GM19023 (cell line): ENCODE measurements around the gene ATP2C2.

ENCODE experiments used
- ATAC-seq: cut with Tn5 transposase; IDR thresholded peaks from one replicate; pipeline ENCODE4 v1.9.1; 2021; ENCODE audit warnings: mild to moderate bottlenecking, moderate library complexity; ENCODE audit not compliant: unreplicated experiment

The ATP2C2 gene

DNA sequence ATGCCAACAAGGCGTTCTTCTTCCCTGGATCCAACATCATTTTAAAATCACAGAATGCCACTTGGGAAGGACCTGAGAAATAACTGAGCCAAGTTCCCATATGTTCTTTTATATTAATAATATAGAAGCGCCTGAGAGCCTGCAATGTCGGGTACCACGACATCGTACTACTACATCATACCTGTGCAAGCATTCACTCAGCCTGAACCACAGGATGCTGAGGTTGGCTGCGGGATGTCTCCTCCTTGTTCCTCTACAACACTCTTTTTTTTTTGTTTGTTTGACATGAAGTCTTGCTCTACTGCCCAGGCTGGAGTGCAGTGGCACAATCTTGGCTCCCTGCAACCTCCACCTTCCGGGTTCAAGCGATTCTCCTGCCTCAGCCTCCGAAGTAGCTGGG is 2.1 kb upstream of the ATP2C2 start:
- no peak for ATAC-seq

DNA sequence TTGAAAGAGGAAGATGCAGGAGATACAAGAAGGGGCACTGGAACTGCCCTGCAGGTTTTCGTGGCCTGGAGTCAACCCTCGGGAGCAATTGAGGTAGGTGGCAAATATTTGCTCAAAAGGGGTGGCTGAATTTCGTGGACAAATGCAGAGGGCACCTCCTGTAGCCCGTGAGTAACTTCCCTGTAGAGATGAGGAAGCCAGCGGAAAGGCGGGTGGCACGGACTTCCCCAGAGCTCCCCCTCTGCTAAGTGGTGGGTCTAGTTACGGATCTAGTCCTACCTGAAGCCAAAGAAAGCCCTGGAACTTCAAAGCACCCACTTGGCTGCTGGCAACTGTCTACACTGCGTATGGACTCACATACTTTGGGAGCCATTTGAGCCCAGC is 1.0 kb upstream of the ATP2C2 start:
- no peak for ATAC-seq

DNA sequence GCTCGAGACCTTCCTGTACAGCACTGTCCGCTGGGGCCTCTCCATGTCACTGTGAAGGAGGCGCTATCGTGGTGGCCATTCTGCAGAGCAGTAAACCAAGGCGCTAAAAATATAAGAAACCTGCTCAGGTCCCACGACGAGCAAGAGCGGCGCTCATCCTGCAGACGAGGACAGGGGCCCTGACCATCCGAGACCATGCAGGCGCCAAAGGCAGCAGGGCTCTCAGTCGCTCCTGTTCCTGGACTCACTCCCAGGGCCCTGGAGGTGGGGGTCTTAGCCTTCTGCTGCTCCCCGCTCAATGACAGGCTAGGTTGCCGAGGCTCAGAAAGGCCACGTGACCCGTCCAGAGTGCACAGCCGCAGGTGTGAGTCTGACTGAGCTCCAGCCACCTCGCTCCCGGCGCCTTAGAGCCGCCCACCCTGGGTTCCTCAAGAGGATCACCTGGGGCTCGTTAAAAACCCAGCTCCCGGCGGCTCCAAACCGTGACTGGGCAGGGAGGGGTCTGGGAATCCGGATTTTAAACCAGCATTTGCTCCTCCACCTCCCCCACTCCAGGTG is 509 bp upstream of the ATP2C2 start:
- ATAC-seq: no peak

DNA sequence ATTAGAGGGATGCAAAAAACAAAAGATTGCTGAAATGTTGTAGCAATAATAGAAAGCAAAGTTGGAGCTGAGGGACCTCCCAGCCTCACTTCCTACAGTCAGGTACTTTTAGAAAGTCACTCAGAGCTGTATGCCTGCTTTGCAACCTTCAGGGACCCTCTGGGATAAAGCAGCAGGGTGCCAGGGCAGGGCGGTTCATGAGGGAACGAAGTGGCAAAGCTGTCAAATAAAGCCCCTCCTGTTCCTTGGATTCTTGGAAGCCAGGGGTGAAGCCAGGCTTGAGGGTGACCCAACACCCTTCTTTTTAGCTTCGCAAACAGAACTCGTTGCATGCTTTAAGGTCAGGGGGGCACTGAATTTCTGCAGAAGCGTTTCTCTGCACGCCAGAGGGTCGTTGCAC is 767 bp downstream of the ATP2C2 start:
- ATAC-seq: no peak

DNA sequence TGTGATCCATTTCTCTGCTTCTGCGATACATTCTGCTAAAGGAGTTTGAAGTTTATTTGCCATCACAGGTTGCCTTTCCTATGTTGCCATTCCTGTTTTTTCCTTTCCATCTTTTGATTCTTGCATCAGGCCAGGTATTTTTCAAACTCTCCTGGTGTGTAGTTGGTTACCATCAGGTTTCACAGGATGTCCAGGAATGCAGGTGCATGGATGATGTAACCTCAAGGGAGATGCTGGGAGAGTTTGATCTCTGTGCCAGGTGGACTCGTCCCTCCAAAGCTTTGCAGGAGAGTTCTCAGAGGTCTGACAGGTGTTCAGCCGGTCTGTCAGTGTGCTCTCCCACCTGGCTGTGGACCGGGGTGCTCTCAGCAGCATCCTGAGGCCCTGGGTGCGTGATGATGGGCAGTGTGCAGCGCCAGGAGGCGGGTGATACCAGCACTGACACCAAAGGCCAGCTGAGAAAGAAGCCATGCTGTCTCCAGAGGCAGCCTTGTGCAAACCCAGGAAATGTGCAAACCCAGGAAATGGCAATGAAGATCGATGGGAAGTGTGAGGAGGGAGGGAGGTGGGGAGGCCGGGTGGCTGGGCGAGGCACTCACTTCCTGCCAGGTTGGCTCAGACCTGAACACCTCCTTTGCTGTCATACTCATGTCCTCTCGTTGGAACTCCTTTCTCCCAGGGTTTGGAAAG is 1.7 kb downstream of the ATP2C2 start:
- ATAC-seq: no peak

DNA sequence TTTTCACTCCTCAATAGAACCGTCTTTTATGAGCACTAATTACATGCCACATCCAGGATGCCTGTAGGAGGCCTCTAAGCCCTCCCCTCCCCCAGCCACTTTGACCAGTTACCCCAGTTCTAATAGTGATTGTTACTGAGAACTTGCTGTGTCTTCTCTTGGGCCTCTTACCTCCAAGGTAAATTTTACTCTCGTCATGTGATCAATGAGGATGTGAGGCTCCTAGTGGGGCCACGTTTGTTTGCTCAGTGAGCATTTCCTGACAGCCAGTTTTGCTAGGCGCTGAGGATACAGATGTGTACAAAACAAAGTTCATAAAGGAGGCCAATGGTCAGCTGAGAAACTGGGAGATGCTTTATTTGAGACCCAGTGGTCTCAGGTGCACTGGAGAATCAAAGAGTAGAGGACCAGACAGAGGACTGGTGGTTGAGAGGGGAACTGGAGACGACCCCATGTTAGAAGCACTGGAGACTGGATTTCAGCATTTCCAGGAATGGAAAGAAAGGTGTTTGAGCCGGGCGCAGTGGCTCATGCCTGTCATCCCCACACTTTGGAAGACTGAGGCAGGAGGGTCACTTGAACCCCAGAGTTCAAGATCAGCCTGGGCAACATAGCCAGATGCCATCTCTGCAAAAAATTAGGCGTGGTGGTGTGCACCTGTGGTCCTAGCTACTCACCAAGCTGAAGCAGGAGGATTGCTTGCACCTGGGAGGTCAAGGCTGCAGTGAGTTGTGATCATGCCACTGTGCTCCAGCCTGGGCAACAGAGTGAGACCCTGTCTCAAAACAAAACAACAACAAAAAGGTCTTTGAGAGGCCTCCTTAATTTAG is 2.6 kb downstream of the ATP2C2 start:
- no peak for ATAC-seq

DNA sequence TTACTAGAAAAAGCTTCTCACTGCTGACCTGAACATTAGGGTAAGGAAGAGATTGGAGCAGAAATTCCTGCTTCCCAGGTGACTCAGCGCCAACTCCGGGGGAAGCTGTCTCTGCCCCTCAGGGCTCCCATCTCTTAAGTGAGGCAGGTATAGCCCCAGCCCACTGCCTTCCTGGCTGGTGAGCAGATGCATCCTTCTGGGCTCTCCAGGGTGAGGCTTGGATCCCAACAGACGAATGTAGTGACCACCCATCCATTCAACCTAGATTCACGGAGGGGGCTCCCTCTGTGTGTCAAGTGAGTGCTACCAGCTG is 3.2 kb downstream of the ATP2C2 start:
- ATAC-seq: no peak

DNA sequence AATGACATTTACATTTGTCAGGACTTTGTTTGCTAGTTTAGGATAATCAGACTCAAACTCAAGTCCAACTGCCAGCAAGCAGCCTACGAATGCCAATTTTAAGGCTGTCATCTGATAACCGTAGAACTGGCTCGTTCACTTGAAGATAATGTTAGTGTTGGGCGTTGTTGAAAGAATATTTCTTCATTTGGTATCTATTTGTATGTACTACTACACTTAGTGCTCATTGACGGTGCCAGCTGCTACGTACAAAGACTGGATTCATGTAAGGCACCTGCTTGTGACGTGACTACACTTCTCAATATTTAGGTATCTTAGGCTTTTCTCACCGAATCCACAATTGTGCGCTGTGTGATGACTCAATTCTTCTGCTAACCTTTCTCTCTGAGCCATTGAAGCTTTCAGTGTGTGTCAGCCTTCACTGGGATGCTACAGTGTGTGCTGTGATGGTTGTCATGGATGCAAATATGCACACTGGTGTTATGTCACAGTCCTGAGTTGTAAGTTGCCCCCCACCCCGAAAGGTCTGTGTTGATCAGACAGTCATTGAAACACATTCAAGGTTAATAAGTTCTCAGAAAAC is 5.7 kb downstream of the ATP2C2 start:
- no peak for ATAC-seq

DNA sequence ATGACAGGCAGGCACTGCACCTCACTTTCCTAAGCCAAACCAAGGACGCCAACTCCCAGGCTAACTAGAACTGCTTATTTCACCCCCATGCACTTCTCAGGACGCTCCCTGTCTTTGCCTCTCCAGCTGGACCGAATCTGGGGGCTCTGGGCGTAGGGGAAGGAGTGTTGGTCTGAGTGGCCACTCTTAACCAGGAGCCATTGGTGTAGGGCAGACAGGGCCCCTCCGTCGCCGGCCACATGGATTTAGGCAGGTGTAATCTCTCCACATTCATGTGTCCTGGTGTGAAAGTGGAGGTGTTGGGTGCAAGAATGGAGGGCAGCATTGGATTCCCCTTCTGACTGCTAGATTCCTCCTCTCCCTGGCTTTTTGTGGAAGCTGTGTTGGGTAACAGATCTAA is 9.8 kb downstream of the ATP2C2 start:
- ATAC-seq: no peak

DNA sequence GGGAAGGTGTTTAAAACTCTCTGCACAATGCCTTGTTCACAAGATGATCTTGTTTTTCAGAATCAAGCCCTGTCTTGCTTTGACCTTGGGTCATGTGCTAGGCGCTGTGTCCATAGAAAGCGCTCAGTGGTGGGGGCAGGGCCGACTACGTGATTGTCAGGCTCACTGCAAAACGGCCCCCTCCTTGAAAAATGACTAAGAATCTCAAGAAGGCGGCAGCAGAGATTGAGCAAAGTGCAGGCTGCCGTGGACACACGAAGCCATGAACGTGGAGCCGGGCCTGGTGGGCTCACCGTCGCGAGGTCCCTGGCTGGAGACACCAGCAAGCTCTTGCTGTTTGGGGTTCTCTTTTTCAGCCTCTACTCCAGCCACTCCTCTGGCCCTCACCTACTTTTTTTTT is 10.2 kb downstream of the ATP2C2 start:
- ATAC-seq: no peak

DNA sequence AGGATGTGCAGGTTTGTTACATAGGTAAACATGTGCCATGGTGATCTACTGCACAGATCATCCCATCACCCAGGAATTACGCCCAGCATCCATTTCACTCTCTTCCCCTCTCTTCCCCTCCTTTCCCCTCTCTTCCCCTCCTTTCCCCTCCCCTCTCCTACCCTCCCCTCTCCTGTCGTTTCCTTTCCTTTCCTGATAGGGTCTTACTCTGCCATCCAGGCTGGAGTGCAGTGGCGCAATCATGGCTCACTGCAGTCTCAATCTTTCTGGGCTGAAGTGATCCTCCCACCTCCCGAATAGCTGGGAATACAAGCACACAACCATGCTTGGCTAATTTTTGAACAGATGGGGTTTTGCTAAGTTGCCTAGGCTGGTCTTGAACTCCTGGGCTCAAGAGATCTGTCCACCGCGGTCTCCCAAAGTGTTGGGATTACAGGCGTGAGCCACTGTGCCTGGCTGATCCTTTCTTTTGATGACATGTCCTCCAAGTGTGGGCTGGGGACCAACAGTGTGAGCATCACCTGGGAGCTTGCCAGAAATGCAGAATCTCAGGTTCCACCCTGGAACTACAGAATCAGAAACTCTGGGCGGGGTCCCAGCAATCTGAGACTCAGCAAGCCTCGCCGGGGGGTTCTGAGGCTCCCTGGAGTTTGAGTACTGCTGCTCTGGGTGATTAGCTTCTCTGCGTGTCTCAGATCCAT is 10.8 kb downstream of the ATP2C2 start:
- no peak for ATAC-seq

DNA sequence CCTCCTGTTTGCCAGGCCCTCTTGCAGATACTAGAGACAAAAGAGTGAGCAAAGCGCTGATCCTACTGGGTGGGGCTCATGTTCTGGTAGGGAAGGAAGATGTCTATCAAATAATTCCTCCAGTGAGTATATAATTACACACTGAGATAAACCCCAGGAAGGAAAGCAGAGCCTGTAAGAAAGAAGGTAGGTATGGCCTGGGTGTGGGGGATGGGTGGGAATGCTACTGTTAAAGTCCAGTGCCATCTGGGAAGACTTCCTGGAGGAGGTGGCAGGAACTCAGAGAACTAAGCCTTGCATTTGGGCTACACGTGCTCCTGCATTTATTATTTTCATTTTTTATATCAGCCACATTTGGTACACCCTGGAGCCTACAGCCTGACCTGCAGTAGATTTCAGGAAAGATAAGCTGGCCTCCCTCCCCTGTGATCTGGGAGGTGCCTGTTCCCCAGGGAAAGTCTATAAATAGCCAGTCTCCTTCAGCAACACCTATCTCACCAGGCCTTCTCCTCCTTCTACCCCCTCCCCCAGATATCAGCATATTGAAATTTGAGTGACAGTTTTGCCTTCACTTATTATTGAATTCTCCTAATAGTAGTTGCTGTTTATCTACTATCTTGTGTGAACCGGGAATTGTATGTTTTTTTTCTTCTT is 11.5 kb downstream of the ATP2C2 start:
- ATAC-seq: no peak

DNA sequence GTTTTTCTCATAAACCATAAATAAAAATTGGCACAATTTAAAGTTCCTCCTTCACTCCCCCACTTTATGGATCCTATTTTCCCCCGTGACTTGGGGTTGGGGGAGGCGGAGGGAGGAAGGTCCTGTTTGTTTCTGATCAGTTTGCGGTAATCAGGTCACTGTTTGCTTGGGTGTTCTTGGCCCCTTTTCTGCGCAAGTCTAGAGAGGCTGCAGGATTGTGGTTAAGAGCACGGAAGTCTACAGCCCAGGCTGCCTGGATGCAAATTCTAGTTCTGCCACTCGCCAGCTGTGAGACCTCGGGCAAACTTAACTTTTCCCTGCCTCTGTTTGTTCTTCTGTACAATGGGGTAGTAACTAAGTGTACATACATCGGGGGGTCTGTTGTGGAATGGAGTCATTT is 12.1 kb downstream of the ATP2C2 start:
- ATAC-seq: no peak

DNA sequence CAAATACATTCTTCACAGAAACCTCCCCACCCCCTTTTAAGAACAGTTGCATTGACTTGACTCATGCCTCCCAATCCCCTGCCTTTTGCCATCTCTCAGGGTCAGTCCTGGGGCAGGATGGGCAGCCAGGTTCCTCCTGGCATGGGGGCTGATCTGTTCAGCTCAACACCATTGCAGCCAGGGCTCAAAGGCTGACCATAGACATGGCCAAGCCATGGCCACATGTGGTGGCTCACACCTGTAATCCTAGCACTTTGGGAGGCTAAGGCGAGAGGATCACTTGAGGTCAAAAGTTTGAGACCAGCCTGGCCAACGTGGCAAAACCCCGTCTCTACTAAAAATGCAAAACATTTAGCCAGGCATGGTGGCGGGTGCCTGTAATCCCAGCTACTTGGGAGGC is 14.1 kb downstream of the ATP2C2 start:
- no peak for ATAC-seq

DNA sequence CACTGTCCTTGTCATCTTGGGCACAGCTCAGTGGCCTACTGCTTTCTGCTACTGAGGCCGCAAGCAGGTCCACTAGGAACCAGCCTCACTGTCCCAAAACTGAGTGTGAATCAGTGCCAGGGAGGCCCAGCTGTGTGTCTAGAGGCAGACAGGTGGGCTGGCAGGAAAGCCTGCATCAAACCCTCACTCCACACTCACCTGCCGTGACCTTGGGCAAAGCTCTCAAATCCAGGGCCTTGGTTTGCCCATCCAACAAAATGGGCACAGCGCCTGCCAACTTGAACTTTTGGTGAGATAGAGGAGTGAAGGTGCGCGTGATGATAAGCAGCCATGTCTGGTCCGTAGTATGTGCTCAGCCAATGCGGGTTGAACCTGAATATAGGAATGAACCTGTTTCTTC is 14.8 kb downstream of the ATP2C2 start:
- ATAC-seq: no peak

DNA sequence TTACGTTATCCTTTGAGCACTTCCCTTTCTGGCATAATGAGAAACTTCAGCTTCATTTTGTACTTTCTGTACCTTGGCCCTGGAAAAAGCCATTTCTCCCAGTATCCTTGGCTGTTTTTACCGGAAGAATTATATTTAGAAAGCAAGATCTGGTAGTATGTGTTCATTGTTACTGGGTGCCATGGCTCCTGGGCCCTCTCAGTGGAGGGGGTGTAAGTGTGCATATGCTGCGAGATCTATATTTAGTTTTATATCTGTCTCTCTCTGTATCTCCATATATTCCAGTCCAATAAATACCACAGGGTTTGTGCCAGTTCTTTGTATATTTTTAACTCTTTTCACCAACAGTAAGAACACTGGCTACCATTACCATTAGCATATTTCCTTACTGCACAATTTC is 17.7 kb downstream of the ATP2C2 start:
- ATAC-seq: no peak

DNA sequence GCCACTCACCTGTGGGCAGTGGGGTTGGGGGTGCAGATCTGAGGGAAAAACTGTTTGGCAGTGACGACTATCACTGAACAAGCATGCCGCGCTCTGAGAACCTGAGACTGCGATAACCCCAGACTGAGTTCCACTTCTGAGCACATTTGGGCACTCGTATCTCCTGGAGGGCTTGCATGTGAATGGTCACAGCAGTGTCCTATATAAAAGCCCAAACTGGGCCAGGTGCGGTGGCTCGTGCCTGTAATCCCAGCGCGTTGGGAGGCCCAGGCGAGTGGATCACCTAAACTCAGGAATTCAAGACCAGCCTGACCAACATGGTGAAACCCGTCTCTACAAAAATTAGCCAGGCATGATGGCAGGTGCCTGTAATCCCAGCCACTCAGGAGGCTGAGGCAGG is 18.7 kb downstream of the ATP2C2 start:
- ATAC-seq: no peak

DNA sequence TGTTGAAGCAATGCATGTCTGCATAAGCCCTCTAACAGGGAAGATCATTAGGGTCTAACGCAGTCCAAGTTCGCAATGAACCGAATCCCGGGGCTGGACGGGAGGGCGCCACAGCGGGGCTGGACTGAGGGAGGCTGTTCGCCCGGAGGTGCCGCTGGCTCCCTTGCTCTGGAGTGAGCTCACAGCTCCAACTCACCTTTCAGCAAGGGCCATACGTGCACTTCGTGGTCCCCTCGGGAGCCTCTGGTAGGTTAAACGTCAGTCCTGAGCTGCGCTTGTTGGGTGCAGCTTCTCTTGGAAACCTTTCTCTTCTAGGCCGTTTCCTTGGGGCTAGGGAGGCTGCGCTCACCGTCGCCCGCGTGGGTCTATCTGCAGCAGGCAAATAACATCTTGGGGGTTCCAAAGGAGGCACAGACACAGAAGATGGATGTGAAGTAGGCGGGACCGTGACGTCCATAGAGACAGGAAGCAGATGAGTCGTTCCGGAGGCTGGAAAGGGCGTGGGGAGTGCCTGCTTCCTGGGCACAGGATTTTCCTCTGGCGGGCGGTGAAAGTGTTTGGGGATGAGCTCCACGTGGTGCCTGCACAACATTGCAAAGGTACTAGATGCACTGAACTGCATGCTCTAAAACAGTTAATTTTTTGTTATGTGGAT is 21.9 kb downstream of the ATP2C2 start:
- ATAC-seq: no peak

DNA sequence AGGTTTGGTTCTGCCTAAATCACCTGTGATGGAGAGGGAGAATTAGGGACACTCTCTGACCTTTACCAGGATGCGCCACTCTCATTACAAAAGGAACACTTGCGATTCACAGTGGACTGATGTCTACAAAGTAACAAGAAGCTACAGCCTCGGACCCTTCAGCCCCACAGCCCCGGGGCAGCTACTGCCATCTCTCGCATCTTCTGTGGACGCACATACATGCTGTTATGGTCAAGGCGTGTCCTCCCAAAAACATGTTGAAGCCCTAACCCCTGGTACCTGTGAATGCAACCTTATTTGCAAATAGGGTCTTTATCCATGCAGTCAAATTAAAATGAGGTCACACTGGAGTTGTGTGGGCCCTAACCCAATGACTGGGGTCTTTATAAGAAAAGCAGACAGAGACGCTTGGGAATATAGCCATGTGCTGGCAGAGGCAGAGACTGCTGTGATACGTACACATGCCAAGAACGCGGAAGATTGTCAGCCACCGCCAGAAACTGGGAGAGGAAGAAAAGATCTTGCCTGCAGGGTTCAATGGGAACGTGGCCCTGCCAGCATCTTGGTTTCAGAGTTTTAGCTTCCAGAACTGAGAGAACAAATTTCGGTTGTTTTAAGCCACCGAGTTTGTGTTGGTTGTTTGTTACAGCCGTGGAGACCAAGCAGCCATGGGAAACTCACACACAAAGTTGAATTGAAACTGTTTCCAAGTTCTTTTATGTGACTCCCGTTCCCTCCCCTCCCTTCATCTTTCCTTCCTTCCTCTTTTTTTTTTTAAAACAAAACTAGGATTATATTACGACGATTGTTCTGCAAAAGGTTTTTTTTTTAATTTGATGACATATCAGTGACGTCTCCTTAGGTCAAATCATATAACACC is 23.1 kb downstream of the ATP2C2 start:
- ATAC-seq: no peak

DNA sequence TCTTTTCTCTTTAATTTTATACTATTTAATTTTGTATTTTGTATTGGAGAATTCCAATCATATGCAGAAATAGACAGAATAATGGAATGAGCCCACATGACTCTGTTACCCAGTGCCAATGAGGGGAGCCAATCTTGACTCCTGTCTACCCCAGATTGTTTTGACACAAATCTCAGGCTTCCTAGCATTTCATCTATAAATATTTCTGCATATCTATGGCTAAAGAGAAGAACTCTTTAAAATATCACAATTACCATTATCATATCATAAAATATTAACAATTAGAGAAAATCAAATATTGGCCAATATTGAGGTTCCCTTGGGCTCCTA is 23.7 kb downstream of the ATP2C2 start:
- no peak for ATAC-seq
